Activated T-cell treated with anti-CD3 and anti-CD28 coated beads for 48 hours (primary cell): Measurements from ENCODE around the gene SMIM36.
"Not testable (repeated sequence)": the region's sequence is repeated elsewhere in the genome, so short reads cannot be mapped to it uniquely, and the experiment has no call there.

Source experiments
- DNase-seq: peaks from one replicate; pipeline ENCODE4 v3.0.0-alpha.2; 2020; ENCODE audit warnings: low read depth

Gene SMIM36

DNA sequence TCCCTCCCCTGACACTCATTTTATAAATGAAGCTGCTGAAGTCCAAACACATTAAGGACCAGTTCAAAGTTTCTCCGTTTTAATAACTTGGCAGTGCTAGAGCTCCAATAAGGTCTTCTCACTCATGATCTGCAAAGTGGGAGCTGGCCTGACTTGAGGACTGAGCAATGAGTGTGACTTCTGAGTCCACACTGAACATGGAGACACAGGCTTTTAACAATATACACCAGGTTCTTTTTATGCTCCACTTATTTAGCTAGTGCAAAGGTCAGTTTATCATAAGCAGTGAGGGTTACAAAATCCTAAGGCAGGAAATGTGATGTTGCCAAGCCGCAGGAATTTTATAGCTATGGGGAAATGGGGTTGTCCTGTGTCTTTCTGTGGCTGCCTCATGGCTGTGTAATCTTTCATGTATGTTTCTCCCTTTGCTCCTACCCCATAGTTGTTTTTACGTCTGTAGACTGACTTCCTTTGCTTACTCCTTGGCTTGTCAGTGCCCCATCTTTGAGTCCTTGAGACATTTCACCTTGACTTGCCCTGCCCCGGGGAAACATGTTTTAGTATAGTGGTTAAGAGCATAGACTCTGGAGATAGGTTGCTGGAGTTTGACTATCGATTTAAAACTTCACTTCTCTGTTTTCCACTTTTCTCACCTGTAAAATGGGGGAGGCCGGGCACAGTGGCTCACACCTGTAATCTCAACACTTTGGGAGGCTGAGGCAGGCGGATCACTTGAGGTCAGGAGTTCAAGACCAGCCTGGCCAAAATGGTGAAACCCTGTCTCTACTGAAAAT lies 77.4 kb downstream of the SMIM36 start:
- no peak for DNase-seq

- no peak for DNase-seq
Observed at GRCh38 chr17:55433029-55433628, 78.1 kb downstream of the SMIM36 start.

DNA sequence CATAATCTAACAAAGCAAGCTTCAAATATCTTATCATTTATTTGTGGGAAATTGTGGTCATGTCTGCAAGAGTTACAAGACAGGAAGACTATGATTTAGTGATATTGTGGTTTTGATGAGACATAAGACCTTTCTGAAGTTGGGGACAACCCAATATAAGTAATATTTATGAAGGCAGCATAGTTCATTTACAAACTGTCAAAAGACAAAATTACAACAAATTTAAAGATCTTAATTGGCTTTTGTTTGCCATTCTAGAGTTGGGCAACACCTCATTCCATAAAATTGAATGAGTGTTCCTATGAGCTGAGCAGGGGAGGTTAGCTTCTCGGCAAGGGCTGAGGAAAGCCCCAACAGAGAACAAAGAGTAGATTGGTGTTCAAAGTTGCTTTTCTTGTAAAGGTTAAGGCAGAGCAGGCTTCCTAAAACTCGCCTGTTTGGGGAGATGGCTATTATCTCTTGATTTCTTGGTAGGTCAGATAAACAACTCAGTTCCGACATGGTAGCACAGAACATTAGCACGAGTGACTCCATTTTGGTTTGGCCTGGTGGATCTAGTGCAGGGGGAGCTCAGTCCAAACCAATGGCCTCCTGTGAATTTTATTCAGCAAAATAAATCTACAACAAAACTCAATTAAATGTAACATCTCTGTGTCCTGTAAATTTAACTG lies 78.8 kb downstream of the SMIM36 start:
- DNase-seq, result no peak

DNA sequence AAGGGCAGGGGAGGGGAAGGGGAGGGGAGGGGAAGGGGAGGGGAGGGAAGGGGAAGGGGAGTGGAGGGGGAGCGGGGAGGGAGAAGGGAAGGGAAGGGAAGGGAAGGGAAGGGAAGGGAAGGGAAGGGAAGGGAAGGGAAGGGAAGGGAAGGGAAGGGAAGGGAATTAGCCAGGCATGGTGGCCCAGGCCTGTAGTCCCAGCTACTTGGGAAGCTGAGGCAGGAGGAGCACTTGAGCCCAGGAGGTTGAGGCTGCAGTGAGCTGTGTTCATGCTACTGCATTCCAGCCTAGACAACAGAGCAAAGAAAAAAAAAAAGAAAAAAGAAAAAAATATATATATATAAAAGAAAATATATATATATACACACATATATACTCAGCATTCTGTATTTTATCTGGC lies 79.3 kb downstream of the SMIM36 start:
- not testable (repeated sequence) for DNase-seq

- DNase-seq, result no peak
Observed at GRCh38 chr17:55430541-55431288, 80.5 kb downstream of the SMIM36 start.

DNA sequence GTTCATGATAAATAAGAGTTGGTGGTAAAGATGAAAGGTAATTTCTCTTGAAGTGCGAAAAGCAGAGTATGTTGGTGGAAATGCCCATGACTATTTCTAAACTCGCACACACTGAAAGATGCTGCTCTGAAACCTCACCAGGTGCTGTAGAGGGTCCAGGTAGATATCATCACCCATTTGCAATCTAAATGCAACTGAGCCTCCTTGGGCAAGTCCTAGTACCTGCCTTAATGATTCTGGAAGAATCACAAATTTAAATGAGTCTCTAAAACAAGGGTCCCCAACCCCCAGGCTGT lies 83.7 kb downstream of the SMIM36 start:
- DNase-seq, result no peak

DNA sequence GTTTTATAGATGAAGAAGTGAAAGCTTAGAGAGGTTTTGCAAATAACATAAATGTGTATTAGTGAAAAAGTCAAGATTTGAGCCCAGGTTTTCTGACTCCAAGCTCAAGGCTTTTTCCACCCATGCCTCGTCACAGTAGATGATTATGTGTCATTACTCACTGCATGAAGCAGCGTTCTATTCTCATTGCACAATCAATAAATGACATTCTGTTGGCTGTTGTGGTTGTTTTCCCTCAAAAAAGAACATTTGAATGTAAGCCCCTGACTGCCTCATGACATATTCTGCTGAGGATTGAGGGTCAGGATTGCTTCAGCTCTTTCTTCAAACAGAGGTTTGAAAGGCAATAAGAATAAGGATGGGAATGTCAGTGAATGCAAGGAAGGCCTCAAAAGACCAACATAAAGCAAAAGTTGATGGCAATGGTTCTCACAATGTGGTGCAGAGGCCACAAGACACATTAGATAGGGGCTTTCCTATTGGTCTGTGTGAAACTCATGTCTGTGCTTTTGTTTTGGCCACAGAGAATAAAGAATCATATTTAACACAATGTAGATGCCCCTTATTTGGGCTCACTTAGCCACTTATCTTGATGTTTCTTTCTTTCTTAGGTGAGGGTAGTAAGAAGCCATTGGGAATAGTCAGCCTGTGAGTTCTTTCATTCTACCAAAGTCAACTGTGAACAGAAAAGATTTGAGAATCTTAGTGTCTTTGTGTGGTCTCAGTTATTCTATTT lies 84.2 kb downstream of the SMIM36 start:
- DNase-seq, result no peak

- no peak for DNase-seq
Observed at GRCh38 chr17:55424893-55425540, 86.2 kb downstream of the SMIM36 start.

GRCh38 chr17:55423535-55423934 lies 87.7 kb downstream of the SMIM36 start:
- DNase-seq, result no peak

GRCh38 chr17:55422828-55423164 lies 88.5 kb downstream of the SMIM36 start:
- not testable (repeated sequence) for DNase-seq

DNA sequence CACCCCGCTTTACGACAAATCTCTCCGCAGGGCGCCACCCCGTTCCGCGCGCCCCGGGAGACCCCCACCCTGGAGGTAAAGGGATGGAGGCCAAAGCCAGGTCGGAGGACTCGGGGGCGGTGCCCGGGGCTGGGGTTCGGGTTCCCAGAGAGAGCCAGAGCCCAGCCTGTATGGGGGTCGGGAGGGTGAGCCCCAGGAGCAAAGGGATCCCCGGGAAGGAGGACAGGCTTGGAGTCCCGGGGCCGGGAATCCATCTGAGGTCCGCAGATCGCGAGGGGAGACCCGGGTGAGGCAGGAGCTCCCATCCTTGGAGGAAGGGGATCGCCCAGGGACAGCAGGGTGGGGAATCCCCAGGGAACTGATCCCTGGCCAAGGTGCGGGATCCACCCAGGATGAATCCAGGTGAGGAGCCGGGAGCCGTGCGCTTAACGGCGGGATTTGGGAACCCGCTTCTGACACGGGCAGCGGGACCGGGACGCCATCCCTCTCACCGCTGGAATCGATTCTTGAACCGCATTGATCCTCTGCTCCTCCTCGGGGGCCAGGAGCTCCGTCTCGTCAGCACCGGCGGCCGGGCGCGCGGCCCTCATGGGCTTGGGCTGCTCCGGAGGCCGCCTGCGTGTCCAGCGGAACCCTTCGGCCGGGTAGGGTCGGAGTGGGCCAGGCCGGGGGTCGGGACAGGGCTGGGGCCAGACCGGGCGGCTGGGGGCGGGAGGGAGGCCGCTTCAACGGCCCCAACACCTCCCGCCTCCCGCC lies 89.9 kb downstream of the SMIM36 start, which contains the start of gene MMD:
TSS of gene MMD (minus strand) at position 657 of the 756 bp plus-strand sequence. CDS start at position 517, 140 bp downstream.
- DNase-seq, result peak; percentile 9

DNA sequence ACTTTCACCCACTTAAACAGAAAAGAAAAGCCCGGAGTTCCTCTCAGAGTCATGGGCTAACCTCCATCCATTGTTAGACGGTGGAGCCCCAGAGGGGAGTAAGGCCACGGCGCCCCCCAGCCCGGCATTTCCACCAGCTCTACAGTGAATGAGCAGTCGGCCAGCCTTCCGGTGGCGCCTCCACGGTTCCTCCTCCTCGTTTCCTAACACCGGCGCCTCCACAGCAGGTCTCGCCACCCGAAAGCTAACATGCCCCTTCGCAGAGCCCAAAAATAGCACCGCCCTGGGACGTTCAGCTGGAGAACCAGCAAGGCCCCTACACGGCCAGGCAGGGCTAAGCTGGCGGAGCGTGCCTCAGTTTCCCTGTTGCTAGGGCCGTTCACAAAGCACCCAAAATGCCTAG lies 90.5 kb downstream of the SMIM36 start:
- DNase-seq, result peak; percentile 22

DNA sequence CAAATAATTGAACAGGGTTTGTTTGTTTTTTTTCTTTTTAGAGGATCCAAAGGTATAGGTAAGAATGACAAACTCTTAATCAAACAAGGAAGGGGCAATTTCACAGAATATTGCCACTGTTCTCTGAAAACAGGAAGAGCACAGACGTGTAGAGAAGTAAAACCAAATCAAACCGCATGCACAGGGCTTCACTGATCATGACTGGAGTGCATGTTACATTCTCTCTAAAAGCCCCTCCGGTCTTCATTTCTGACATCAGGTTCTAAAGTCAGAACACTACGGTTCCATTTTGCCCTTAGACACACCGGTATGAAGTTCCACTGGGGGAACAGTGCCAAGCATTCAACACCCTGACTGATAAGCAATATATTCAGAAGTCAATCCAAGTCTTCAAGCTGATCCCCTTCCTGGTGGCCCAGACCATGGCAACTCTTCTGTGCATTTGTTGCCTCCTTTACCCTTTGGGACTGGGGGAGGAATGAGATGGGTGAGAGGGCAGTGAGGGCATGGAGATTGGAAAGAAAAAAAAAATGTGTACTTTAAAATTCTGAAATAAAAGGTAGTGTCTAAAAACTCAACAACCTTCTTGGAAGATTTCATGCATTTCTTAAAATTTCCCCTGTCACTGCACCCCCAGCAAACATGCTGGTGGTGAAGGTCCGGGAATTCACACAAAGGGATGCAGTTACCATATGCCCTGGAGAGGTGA lies 91.0 kb downstream of the SMIM36 start:
- DNase-seq, result no peak

DNA sequence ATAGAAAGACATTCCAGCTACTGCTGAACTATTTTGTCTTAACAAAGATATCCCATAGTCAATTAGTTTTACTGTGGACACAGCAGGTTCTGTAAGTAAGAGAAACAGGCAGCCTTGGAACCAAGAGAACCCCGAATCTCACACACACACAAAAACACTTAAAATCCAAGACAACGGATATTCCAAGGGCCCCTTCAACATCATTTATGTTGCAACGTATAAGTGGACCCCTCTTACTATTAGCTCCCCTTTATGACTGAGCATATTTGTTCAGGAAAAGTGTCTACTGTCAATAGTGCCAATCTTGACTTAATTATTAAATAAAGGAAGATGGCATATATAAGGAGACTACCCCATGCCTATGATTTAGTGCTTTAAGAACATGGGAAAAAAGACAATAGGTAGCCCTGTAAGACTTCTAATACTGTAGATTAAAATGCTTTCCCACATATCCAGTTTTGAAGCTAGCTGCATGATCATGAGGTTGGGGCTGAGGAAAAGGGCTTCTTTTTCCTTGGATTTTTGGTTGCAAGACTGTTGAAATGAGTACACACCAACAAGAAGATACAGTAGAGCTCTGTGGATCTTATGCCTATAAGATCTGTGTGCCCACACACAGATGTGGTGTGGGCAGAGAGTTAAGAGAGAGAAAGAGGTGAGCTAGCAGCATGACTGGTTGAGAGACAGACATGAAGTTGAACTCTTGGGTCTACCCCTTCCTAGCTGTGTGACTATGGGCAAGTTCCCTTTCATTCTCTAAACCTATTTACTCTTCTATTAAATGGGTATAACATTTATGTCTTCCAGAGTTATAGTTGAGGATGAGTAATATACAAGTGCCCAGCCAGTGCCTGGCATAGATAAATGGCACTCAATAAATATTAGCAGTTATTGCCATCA lies 92.6 kb downstream of the SMIM36 start:
- no peak for DNase-seq

- DNase-seq, result no peak
Observed at GRCh38 chr17:55417411-55418268, 93.6 kb downstream of the SMIM36 start.

DNA sequence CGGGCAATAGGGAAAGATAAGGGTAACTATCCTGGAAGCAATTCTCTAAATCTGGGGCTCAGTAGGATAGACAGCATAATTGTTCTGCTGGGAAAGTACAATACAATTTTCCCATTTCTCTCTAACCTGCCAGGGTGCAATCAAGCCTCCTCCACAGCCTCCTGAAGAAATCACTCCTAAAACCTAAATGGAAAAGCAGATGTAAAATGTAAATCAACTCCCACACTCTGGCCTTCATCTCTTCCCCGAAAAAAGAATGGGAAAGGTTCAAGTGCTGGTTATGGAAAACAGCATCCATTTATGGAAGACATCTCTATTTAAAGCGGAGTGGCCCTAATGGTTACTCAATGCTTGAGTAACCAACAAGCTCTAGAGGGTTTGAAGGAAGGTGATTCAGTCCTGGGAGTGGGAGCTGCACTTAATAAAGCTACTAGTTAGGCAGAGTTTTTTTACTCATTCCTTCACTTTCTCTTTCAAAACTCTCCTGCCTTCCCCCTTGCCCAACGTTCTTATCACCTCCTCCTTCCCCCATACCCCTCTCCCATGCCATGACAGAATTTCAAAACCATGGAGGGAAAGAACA lies 94.7 kb downstream of the SMIM36 start:
- no peak for DNase-seq

DNA sequence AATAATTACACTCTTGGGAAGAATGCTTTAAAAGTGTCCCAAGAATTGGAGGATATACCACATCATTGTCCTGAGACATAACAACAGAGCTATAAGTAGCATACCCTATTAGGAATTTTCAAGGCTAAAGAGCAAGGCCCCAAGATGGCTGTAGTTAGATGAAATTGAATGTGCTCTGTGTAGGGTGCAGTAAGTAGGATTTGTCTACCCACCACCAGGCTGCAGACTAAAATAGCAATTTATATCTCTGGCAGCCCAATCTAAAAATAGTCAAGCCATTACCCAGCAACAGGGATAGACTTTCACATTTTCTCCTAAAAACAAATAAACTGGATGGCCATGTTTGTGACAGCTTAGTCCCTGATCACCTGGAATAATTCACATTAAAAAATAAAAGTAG lies 95.3 kb downstream of the SMIM36 start:
- no peak for DNase-seq

- no peak for DNase-seq
Observed at GRCh38 chr17:55414983-55415382, 96.3 kb downstream of the SMIM36 start.
